Stimulated activated CD4-positive, alpha-beta T cell treated with anti-CD3 and anti-CD28 coated beads, TNF-alpha, amount 100 ng/mL, for 4 hours (primary cell): ENCODE measurements around the gene ATP6V1E1.

Source experiments
- DNase-seq, 3 experiments: peaks; one replicate each; pipeline ENCODE4 v3.0.0-alpha.2; 2020; ENCODE audit warnings: low read depth in 3 of 3

ATP6V1E1 gene

DNA sequence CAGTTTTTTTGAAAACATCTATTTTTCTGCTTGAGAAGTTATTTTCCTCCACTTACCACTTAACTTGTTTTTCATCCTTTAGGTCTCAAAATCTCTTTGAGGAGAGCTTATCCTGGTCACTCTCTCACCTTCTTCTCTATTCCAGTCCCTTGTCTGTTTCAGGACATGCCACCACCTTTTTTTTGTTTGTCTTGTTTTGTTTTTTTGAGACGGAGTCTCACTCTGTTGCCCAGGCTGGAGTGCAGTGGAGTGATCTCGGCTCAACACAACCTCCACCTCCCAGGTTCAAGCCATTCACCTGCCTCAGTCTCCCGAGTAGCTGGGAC lies 5.4 kb upstream of the ATP6V1E1 start:
- DNase-seq, result no peak

DNA sequence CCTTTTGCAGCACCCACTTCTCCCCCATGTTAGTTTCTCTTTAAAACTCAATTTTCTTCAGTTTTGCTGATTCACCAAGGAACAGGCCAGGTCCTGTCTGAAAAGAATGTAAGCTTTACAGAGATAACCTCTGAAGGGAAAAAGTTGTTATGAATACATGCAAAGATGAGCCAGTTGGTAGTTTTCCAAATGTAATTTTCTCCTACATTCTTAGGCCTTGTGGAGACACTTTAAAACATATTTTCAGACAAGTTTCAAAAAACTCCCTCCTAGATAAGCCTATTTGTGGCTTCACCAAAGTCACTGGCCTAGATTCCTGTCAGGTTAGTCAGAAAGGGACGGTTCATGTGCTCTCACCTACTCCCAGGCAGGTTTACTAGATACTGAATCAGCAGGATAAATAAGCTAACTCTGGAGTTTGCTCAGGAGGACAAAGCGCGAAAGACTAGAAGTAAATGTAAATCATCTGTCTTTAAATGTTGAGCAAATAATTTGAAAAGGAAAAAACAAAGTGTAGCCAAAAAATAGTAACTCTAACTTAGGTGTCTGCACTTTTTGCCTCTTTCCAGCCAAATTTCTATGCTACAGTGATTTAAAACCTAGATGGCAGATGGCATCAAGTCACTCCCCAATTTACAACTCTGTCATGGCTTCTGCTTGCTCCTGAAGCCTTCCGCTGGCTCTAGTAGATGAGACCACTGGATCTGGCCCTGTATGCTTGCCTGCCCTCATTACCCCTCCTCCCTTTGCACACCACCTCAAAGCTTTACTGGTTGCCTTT lies 4.9 kb upstream of the ATP6V1E1 start:
- DNase-seq, result no peak

DNA sequence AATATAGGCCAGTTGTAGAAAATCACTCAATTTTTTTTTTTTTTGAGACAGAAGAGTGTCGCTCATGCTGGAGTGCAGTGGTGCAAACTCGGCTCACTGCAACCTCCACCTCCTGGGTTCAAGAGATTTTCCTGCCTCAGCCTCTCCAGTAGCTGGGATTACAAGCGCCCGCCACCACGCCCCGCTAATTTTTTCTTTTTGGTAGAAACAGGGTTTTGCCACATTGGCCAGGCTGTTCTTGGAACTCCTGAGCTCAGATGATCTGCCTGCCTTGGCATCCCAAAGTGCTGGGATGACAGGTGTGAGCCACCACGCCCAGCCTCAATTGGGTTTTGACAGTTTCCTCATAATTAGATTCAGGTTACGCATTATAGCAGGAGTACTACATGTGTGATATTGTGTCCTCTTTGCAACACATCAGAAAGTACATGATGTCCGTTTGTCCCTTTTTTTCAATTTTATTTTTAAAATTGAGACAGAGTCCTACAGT lies 2.6 kb upstream of the ATP6V1E1 start:
- DNase-seq, result no peak

DNA sequence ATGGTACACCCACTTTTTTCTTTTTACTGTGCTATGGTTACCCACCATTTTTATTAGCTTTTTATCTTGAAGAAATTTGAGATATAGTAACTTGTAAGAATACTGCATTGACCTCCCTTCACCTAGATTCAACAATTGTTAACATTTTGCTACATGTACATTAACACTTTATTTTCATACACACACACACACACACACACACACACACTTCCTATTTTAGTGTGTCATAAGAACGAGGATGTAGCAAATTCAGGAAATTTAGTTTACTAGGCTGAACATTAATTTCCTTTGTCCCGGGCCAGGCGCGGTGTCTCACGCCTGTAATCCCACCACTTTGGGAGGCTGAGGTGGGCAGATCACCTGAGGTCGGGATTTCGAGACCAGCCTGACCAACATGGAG lies 1.1 kb upstream of the ATP6V1E1 start:
- no peak for DNase-seq

DNA sequence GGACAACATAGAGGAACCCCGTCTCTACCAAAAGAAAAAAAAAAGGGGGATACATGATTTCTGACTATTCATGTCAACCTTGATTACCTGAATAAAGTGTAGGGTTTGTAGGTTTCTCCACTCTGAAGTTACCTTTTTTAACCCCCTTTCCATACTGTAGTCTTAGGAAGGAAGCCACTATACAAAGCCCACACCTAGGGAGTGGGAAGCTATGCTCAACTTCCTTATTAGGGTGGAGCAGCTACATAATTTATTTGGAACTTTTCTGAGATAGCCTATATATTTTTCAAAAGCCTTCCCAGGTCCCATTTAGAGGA lies 582 bp upstream of the ATP6V1E1 start:
- no peak for DNase-seq

DNA sequence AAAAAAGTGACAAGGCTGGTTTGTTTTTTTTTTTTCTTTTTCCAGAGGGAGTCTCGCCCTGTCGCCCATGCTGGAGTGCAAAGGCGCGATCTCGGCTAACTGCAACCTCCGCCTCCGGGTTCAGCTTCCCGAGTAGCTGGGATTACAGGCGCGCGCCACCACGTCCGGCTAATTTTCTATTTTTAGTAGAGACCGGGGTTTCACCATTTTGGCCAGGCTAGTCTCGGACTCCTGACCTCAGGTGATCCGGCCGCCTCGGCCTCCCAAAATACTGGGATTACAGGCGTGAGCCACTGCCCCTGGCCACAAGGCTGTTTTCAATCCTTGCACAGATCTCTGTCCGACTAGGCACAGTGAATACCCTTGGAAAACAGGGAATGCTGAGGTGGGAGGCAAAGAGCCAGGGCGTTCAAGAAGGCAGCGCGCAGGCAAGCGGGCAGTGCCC lies 566 bp downstream of the ATP6V1E1 start:
- DNase-seq, result no peak

DNA sequence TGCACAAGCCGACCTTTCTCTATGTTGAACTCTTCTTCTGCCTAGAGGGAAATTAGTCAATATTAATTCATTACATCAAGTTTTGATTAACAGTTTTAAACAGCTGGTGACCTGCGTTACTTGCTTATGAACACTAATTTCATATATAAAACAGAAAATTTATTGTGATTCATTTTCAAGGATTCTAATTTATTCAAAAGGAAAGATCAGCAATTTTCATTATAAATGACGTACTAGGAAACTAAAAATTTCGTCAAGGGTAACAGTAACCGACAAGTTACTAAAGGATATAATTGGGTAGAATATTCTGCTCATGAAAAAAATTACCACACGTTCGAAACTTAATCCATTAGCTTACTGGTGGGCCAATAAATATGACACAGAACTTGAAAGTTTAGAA lies 15.3 kb downstream of the ATP6V1E1 start:
- no peak for DNase-seq

DNA sequence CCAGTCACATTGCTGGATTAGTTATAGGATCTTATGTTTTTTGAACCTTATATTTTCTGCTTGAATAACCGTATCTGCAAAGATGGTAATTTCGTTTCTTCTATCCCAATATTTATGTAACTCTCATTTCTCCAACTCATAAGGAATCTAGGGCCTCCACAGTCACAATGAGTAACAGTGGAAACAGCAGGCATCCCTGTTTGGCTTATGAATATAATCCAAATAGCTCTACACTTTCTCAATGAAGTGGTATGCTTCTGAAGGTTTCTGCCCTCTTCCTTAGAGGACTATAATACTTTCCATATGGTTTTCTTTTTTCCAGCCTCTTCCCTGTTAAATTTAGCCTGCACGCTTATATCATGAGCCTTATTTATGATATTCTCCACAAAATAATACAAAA lies 16.5 kb downstream of the ATP6V1E1 start:
- no peak for DNase-seq

DNA sequence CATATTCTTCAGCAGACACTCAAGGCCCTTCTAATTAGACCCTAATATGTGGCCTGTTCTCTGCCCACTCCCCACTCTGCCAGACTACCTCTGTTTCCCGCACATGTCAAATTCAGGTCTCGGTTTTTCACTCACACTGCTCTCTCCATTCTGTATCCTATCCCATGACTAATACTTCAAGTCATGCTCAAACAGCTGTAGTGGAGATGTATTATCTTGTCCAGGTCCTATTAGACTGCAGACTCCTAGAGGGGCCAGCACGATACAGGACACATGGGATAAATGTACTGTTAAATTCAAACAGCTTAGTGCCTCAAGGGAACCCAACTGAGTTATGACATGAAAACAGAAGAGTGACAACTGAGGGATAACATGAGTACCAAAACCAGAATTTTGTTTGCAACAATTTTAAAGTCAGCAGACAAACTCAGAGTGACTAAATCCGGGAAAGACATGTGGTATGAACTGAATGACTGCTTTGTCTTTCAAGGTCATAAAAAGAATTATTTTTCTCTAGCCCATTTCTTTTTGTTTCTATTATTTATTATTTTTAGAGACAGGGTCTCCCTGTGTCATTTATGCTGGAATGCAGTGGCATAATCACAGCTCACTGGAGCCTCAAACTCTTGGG lies 20.5 kb downstream of the ATP6V1E1 start:
- no peak for DNase-seq

DNA sequence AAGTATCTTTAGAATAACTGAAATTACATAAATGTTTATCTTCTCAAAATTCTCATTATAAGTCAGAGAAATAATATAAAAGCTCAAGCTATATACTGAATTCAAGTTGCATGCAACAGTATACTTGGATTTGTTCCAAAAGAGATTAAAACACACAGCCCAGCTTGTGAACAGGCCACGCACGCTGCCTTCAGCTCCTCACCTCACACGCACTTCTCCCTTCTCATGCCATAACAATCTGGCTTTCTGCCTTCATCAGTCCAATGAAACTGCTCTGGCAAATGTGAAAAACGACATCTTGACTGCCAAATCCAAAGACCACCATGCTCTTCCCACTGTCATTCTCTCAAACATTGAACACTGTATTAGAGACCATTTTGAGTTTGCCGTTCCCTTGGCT lies 22.1 kb downstream of the ATP6V1E1 start:
- DNase-seq, result no peak

DNA sequence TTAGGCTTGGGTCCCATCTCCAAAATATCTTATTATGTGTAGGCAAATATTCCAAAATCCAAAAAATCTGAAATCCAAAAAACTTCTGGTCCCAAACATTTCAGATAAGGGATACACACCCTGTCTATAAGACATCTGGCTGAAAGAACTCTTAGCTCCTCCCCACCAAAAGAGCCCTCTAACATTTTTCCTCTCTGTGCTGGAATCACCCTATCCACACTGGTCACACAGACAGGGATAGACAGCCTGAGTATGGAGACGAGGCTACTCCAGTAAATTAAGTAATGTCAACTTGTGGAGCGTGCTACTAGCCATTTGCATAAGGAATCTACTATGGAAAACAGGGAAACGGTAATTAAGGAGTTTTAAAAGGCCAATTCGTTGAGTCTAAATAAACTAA lies 24.9 kb downstream of the ATP6V1E1 start:
- DNase-seq, result no peak

DNA sequence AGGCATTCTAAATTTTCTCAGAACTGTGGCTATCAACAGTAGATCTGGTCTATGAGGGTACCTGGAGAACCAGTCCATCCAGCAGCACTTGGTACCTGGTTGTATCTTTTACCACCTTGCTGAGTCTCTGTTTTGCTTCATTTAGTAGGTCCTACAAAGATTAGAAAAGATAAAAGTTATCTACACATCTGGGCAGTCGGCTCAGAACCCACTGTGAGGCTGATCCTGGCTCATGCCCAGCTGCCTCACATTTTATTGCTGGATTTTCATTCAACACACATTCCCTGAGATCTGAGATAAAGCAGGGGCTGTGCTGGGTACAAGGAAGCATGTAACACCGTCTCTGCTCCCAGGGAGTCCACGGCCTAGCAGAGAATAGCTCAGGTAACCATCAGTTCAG lies 27.5 kb downstream of the ATP6V1E1 start:
- DNase-seq, result no peak

DNA sequence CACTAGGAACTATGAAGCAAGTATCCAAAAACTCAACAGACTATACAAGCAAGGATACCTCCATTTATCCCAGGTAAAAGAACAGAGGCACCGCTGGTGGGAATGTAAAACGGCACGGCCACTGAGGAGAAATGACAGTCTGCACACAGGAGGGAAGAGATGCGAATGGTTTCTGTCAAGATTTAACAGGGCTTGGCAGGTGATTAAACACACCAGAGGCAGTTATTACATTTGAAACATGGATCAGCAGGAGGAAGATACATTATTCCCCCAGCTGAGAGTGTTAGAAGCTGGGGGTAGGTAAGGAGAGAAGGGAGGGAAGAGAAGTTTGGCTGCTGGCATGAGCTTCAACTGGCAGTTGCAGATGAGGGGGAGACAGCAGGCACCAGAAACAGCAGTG lies 30.2 kb downstream of the ATP6V1E1 start:
- DNase-seq, result no peak

DNA sequence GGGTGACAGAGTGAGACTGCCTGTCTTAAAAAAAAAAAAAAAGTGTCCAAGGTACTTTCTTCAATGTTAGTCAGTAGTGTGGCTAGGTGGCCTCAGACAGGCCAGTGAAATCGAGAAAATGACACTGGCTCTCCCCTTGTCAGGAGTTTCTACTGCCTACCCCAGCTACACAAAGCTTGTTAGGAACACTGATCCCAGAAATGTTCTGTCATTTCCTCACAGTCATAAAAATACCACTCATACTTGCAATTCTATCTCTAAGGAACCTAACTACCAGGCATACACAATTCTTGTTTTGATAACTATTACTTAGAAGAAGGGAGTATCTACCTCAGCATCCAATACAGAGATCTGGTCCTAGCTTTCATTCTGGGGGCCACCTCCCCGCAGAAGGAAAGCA lies 31.3 kb downstream of the ATP6V1E1 start:
- no peak for DNase-seq

DNA sequence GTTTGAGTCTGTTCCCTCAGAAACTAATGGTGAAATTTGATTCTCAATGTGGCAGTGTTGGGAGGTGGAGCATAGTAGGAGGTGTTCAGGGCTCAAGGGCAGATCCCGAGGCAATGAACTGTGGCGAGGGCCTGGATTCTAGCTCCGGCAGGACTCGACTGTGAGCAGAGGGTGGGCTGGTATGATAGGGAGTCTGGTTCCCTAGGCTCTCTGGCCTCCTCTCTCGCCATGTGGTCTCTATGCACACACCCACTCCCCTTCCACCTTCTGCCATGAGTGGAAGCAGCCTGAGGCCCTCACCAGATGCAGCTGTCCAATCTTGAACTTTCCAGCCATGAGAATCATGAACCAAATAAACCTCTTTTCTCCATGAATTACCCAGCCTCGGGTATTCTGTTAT lies 32.3 kb downstream of the ATP6V1E1 start:
- DNase-seq, result no peak

DNA sequence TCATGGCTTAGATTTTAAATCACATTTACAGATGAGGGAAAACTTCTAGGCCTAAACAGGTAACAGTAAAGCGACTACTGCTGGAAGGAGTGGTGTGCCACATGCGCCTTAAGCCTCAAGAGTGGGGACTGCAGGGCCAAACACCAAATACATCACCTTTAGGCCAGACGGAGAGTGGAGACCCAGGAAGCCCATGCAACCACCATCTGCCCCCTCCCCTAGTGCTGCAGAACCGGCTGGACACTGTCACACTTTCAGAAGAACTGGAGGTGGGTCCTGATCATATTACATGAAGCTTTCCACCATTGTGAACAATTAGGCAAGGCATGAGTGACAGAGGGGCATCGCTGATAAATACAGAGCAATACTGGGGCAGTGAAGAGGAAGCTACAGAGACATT lies 36.3 kb downstream of the ATP6V1E1 start:
- DNase-seq, result no peak

DNA sequence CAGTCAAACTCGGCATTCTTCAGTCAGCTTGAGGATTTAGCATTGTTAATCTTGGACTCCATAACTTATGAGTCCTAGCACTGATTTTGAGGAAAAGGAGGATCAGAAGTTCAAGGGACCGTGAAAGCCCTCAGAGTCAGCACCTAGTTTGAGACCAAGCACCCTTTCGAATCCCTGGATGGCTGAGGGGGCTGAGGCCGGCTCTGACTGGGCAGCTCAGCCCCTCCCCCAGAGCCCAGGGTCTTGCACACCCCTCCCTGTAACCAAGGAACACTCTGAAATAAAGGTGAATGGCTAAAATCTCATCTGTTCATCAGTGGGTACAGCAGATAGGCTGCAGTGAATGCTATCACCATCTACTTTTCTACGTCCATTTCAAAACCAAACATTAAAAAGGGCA lies 38.0 kb downstream of the ATP6V1E1 start:
- DNase-seq, result no peak

DNA sequence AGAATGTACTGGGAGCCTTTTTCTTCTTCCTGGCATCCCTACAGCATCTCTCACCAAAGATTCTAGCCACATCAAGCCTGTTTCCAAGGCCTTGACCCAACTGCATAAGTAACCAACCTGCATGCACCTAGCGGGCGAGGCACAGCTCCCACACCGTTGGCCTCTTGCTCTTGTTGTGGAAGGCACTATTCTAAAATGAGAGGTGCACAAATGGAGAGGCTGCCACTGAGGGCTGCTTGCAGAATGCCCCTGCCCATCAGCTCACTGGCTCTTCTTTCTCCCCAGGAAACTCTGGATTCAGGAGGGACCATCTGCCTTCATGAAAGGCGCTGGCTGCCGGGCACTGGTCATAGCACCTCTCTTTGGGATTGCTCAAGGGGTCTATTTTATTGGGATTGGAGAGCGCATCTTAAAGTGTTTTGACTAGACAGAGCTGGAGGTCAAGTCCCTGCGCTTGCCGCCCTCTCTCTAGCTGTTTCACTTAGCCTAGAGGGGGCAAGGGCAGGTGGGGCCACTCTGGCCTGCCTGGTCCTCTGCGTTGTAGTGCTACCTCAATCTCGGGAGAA lies 38.7 kb downstream of the ATP6V1E1 start:
- DNase-seq, result no peak

DNA sequence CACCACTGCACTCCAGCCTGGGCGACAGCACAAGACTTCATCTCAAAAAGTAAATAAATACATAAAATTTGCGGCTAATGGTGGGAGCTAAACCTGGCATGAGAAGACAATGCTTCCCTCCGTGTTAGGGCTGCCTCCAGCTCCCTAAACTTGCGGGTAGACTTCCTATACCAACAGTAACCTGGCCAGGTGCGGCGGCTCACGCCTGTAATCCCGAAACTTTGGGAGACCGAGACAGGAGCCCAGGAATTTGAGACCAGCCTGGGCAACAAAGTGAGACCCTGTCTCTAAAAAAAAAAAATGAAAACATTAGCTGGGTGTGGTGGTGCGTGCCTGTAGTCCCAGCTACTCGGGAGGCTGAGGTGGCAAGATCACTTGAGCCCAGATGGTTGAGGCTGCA lies 39.9 kb downstream of the ATP6V1E1 start:
- no peak for DNase-seq

DNA sequence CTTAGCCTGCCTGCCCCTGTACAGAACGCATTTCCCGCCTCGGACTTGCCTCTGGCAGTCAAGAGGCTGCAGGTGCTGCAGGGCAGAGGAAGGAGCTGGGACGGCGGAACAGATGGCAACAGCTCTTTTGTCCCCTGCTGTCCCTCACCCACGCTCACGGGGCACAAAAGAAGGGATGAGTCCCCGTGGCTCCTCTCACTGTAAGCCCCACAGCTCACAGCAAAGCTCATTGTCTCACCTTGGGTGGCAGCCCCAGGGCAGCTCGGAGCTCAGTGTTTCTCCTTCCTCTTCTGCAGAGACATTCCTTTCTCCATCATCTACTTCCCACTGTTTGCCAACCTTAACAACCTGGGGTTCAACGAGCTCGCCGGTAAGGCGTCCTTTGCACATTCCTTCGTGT lies 40.9 kb downstream of the ATP6V1E1 start:
- DNase-seq, result no peak

DNA sequence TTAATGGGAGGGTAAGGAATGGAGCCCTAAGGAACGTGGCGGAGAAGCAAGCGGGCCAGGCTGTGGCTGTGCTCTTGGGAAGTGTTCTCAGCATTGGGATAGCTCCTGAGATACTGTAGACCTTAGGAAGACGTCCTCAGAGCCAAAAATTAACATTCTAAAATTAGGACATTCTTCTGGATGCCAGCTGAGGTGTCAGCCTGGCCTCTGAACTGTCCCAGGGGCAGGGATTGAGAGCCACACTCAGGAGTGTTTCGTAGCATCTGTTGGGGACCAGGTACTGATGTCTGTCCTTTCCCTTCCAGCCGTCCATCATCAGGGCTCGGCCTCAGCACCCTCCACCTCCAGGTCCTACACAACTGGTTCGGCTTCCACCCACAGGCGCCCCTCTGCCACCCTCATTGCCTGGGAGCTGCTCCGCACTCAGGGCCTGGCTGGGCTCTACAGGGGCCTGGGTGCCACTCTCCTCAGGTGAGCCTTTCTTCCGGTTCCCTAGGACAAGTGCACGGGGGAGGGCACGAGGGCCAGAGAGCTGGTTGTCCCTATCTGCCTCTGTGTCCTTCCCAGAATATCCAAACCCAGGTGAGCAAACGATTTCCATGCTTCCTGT lies 41.6 kb downstream of the ATP6V1E1 start:
- DNase-seq, result no peak

DNA sequence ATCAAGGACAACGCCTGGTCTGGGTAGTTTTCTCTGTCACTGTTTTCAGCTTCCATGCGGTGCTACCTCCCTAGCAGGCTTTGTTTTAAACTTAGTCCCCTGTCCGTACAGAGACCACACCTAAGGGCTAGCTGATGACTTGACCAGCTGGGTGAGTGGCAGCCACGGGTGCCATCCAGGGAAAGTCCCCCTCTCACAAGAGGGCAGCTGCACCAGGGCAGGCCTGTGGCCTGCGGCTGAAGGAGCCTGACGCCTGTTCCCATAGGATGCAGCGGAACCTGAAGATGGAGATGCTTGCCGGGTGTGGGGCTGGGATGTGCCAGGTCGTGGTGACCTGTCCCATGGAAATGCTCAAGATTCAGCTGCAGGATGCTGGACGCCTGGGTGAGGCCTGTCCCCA lies 45.4 kb downstream of the ATP6V1E1 start:
- DNase-seq, result no peak

DNA sequence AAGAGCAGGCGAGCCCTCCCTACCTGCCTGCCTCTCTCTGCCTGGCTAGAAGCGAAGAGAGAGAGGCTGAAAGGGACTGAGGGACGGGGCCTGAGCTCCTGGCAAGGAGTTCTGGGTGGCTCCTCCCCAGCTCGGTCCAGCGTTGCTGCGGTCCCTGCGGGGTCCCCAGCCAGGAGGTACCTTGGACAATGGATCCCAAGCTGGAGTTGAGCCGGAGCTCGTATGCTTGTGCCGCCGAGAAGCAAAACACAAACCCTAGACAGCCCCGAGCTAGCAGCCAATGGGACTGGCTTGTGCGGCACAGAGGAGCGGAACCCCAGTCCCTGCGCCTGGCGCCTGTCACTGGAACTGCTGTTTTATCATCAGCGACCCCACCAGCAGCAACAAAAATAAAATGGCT lies 46.9 kb downstream of the ATP6V1E1 start:
- no peak for DNase-seq
